CD4-positive, alpha-beta T cell treated with Interferon alpha-2 for 1 hour (primary cell): ENCODE data around the gene AP2A2.

Experiments
- DNase-seq, 2 donors: peaks; one replicate each; pipeline ENCODE4 v3.0.0-alpha.2; 2020 to 2022

The AP2A2 gene

DNA sequence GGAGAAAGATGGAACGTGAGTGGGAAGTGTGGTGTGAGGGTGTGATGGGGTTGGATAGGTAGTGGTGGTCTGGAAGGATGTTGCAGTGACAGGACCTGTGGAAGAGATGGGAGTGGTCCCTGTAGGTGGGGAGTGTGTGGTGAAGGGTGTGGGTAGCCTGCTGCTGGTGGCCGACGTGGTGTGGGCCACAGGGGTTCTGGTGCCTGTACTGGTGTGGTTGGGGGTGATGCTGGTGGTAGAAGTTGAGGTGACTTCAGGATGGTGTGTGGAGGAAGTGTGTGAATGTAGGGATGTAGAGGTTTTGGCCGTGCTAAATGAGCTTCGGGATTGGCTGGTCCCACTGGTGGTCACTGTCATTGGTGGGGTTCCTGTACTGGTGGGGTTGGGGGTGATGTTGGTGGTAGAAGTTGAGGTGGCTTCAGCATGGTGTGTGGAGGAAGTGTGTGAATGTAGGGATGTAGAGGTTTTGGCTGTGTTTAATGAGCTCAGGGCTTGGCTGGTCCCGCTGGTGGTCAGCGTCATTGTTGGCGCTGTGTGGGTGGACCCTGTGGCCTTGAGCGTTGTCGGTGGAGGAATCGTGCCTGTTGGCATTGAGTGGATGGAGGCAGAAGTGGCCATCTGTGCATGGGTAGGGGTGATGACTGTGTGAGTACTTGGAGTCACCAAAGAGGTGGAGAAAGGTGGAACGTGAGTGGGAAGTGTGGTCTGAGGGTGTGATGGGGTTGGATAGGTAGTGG lies 91.8 kb downstream of the AP2A2 start:
- DNase-seq: peak in 1 of 2 donors; percentile 7

DNA sequence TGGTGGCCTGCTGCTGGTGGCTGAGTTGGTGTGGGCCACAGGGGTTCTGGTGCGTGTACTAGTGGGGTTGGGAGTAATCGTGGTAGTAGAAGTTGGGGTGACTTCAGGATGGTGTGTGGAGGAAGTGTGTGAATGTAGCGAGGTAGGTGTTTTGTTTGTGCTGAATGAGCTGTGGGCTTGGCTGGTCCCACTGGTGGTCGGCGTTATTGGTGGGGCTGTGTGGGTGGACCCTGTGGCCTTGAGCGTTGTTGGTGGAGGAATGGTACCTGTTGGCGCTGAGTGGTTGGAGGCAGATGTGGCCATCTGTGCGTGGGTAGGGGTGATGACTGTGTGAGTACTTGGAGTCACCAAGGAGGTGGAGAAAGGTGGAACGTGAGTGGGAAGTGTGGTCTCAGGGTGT lies 92.4 kb downstream of the AP2A2 start:
- no peak for DNase-seq

DNA sequence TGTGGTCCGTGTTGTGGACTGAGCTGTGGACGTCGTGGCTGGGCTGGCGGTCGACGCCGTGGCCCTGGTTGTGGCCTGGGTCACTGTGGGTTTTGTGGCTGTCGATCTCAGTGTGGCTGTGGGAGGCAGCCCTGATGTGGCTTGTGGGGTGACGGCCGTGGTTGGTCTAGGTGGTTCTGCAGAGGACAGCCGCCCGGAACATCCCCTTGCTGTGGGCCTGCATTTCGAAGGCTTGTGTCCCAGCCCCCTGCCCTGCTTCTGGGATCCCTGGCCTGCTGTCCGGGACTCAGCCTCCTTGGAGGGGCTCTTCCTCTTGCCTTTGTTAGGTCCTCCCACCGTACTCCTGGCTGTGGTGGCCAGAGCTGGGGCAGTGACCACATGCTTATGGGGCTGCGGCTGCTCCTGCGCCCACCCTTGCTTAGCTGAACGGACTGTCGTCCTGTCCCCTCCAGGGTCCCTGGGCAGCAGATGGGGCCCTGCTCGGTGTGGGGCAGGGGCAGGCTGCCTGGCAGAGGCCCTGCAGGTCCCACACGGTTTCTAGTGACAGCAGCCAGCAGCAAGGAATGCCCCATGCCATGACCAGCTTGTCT lies 93.7 kb downstream of the AP2A2 start:
- no peak for DNase-seq

DNA sequence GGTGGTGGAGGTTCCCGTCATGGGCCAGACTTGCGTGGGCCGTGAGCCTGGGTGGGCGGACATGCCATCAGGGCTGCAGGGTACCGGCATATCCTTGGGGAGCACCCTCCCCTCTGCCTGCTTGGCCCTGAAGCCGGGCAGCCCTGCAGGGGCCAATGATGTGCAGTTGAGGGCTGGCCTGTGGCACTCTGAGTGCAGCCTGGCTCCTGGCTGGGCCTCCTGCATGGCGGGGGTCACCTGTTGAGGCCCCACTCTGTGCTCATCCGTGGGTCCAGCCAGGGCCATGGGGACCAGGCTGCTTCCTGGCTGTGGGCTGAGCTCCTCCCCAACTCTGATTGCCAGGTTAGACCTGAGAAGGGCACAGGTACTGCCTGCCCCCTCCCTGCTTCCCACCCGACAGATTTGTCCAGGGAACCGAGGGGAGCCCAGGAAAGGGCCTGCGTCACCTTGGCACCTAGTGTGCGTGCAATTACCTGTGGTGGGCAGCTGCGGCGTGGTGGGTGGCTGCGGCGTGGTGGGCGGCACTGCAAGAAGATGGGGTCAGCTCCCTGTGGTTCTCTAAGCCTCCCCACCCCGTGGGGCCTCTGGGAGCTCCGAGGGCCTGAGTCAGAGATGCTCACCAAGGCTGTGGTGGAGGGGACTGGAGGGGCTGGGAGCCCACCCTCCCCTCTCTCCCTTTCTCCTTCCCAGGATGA lies 94.7 kb downstream of the AP2A2 start:
- DNase-seq: no peak

DNA sequence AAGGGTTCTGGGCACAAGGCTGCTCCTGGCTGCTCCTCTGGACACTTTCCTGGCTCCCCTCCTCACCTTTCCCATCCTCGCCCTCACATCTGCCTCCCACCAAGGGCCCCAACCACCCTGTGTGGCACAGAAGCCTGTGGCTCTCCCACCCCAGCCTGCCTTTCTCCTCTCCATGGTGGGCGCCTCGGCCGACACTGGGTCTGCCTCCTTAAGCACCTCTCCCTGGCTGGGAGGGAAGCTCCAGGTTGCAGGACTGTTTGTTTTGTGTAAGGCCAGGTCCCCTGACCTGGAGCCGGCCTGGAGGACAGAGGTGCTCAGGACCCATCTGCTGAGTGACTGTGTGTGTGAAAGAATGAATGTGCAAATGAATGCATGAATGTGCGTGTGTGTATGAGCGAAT lies 96.7 kb downstream of the AP2A2 start:
- DNase-seq: no peak

DNA sequence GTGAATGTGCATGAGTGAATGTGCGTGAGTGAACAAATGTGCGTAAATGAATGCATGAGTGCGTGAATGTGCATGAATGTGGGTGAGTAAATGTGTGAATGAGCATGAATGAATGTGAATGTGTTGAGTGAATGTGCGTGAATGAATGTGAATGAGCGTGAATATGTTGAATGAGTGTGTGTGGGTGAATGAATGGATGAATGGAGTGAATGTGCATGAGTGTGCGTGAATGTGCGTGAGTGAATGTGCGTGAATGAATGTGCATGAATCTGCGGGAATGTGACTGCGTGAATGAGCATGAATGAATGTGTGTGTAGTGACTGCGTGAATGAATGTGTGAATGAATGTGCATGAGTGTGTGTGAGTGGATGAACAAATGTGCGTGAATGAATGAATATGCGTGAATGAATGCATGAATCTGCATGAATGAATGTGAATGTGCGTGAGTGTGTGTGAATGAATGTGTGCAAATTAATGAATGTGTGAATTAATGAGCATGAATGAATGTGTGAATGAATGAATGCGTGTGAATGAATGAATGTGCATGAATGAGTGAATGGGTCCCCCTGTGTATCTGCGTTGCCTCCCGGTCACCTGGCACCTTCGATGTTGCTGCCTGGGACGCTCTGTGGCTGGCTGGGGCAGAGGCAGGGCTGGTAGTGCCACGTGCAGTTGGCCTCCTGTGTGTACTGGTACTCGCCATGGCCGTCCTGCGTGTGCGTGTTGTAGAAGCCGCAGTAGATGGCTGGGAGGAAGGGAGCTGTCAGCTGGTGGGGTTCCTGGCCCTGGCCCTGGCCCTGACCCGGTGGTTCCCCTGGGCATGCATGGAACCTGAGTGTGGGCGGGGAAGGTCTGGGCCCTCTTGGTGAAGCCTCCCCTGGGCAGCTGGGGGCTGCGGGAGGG lies 97.5 kb downstream of the AP2A2 start:
- DNase-seq: no peak

DNA sequence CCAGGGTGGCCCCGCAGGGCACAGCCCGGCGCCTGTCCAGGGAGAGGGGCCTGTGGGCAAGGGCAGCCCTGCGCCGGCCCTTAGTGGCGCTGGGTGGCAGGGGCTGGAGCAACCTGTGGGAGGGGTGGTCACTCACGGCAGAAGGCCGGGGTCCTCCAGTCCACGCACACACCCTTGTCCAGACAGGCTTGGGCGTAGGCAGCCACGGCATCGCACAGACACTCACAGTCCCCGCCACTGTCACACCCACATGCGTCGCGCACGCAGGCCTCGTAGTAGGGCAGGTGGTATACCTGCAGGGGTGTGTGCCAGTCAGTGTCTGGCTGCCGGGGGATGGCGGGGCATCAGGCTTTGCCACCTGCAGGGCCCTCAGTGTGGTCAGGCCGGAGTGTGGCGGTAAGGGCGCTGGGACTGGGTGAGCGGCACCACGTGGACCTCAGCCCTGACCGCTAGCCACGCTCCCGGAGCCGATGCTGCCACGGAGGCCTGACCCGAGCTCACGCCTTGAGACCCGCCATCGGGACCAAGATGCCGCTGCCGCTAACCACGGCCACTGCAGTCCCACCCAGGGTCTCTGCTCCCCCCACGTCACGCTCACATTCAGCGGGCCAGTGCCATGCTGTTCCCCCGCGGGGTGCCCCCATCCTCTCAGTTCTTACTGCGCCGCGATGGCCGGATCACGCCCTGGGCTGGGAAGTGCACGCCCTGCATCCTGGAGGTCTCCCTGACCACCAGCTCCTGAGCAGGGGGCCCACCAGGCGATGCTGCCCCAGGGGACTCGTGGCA lies 98.3 kb downstream of the AP2A2 start:
- DNase-seq: no peak

DNA sequence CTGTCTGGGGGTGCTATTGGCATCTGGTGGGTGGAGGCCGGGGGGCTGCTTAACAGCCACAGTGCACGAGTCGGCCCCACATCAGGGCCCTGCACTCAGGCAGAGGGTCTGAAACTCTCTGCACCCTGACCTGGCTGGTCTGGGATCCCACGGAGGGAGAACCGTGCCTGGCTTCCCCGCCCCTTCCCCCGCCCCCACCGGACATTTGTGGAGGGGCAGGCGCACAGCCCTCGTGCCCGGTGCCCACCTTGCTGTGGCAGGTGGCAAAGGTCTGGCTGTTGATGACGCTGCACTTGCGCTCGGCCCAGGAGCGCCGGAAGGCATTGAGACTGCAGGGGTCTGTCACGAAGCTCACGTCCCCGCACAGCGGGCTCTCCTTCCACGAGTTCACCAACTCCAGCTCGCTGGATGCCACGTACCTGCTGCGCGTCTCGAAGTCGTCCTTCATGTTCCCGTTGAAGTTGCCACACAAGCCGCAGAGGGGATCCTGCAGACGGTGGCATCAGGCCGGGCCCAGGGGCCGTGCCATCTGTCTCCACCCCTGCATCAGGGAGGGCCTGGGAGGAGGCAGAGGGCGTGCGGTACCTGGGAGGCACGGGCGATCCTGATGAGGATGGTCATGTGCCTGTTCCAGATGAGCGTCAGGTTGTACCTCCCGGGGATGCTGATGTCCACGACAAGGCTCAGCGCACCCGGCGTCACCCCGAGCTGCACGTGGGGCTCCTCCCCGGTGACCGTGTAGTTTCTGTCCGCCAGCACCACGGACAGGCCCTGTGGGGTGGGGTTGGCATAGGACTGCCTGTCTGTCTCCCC lies 99.1 kb downstream of the AP2A2 start:
- no peak for DNase-seq

DNA sequence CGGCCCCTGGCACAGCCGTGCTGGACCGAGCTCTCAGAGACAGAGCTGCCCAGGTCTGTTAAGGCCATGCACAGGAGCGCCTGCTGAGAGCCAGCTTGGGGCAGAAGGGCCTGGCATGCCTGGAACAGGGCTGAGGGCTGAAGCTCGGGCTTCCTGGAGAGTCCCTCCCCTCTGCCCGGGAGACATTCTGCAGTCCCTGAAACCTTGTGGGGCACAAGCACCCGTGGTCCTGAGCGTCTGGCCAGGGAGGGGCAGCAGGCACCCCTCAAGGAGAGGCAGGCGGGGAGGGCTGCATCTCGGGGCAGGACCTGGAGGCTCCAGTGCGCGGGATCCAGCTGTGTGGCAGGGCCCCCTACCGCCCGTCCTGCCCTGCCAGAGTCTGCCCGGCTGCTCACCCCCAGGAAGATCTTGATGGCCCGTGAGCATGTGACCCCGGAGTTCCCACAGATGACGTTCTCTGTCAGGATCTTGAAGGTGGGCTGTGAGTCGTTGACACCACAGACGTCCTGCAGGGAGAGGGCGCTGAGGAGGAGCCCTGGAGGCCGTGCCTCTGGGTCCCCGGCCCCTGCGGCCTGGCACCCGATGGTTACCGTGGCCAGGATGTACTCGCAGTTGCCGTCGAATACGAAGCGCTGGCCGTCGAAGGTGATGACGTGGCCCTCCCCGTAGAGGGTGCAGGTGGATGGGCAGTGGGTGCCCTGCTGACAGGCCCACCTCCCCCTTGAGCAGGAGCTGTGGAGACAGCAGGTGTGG lies 99.9 kb downstream of the AP2A2 start:
- DNase-seq: no peak

DNA sequence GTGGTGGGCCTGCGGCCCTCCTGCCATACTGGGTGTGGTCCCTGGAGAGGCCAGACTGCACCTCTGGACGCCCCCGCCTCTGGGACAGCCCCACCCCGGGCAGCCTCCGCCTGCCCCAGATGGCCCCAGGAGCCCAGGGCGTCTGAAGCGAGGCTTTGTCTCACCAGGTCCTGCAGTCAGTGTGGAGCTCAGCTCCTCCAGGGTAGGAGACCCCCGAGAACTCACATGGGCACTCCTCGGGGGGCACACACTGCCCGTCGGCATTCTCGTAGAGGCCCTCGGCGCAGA lies 100.4 kb downstream of the AP2A2 start:
- no peak for DNase-seq

DNA sequence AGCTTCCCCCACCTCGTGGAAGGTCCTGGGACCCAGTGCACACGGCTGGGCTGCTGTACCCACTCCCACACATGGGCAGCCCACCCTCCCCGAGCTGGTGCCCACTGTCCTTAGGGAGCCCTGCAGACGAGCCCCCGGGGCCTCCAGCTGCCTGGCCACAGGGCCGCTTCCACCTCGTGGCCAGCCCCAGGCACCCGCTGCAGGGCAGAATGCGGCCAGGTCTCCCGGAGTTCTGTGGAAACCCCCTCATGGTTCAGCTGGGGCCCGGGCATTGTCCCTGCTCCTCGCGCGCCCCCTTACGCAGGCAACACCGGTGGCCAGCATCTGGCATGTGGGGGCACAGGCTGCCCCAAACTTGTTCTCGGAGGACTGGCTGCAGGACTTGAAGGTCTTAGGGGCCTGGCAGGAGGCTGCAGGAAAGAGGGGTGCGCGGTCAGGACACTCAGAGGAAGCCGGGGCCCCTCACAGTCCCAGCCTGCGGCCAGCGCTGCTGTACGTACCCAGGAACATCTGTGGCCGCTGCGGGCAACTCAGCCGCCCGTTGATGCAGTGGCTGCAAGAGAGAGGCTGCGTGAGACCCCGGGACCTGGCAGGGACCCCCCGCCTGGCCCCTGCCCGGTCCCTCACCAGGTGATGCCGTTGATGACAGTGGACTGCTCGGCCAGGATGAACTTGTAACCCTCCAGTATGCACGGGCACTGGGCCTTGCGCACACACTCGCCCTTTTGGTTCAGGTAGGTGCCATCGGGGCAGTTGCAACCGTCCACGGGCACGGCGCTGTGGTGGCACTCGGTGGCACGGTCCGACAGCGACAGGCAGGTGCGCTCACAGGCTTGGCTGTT lies 101.2 kb downstream of the AP2A2 start:
- DNase-seq: no peak

DNA sequence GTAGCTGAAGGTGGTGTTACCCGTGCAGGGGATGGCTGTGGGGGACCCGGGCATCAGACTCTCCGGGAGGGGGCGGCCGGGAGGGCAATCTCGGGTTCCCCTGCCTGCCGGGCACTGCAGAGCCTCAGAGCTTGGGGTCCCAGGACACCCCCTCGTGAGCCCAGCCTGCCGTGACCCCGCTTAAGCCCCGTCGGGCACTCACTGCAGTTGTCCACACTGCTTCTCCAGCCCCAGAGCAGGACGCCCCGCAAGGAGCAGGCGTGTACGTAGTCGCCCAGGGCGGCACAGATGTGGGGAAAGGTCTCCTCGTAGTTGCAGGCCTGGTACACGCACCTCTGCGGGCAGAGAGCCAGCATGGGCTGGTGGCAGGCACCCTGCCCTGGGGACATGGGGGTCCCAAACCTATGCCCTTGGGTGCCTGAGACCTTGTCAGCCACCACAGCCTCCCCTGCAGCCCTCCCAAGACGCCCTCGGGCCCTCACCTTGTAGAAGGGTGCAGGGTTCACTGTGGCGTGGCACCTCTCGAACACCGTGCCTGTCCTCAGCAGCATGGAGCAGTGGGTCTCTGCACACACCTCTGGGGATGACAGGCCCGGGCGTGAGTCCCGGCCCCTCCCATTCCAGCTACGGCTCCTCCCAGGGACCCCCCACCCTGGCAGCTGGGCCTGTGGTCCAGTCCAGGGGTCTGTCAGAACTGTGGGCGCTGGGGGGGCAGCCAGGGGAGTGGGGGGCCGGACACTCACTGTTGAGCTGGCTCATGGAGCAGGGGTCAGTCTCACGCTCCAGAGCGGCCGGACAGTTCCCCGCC lies 102.0 kb downstream of the AP2A2 start:
- DNase-seq: no peak

DNA sequence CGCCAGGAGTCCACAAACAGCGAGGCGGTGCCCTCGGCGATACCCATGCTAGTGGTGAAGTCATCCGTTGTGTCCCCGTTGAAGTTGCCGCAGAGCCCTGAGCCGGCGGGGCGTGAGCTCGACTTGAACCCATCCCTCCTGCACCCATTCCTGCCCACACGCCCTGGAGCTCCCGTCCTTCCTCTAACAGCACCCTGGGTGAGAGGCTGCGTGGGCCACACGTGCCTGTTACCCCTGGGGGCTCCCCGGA lies 102.5 kb downstream of the AP2A2 start:
- no peak for DNase-seq

DNA sequence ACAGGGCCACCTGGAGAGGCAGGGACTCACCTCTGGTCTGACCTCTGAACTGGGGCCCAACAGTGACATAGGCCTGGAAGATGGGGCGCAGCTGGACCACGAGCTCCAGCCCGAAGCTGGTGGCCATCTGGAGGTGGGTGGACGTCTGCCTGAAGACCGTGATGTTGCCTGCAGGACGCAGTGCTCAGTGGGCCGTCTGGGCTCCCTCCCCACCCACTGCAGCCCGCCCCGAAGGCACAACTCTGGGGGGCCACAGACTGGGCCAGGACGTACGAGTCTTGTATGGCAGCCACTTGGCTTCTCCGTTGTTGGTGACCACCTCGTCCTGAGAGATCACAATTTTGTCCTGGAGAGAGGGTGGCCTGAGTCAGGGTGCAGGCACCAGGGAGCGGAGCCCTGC lies 102.9 kb downstream of the AP2A2 start:
- DNase-seq: no peak

DNA sequence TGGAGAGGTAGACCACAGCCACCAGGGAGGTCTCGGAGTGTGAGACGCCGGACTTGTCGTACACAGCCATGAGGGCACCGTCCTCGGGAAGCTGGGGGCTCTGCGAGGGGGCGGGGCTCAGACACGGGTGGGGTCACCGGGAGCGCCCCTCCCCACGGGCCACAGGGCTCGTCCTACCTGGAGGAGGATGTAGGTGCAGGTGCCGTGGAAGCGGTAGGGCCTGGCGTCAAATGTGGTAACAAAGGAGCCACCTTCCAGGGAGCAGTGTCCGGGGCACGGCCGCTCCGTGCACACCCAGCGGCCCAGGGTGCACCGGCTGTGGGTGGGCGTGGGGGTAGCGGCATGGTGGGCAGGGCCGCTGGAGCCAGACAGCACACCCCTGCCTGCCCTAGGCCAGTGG lies 103.4 kb downstream of the AP2A2 start:
- DNase-seq: no peak

DNA sequence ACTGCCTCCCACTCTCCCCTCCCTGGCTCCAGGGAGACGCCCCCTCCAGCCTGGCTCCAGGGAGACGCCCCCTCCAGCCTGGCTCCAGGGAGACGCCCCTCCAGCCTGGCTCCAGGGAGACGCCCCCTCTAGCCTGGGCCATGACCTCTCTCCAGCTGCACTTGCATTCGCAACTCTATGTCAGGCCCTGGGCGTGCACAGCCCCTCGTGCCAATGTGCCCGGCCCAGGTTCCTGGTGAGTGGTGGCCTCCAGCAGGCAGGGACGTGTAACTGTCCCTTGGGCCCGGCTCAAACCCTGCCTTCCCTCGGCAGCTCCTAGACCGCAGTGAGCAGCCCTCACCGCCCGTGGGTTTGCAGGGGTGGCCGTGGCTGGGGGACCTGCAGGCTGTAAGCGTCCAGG lies 104.0 kb downstream of the AP2A2 start:
- DNase-seq: no peak

DNA sequence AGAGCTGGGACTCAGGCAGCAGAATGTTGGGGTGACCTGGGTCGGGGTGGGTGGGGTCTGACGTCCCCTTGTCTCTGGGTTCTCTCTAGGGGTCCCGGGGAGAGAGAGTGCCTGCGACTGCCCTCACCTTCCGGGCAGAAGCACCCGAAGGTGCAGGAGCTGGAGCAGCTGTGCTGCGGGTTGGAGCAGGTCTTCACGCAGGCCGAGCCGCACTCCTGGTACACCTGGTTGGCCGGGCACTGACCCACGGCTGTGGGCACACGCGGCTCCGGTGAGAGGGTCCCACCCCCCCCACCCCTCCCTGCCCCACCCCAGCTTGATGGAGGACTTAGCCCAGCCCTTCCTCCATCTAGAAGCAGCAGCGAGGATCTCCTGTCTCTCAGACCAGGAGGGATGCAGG lies 104.4 kb downstream of the AP2A2 start:
- no peak for DNase-seq

DNA sequence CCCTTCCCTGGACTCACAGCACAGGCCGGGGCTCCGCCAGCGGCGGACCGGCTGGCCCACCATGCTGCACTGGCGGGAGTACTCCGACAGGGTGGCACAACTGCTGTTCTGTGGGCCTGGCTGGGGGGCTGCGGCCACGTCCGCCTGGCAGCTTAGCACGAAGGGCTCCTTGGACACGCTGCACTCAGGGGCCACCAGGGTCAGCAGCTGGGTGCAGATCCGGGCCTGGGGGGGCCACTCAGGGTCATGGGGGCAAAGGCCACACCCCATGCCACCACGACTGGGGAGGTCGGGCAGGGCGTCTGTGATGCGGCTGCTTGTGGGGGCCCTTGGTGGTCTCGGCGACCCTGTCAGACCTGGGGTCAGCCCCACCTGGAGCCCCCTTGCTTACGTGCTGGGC lies 104.9 kb downstream of the AP2A2 start:
- DNase-seq: no peak

DNA sequence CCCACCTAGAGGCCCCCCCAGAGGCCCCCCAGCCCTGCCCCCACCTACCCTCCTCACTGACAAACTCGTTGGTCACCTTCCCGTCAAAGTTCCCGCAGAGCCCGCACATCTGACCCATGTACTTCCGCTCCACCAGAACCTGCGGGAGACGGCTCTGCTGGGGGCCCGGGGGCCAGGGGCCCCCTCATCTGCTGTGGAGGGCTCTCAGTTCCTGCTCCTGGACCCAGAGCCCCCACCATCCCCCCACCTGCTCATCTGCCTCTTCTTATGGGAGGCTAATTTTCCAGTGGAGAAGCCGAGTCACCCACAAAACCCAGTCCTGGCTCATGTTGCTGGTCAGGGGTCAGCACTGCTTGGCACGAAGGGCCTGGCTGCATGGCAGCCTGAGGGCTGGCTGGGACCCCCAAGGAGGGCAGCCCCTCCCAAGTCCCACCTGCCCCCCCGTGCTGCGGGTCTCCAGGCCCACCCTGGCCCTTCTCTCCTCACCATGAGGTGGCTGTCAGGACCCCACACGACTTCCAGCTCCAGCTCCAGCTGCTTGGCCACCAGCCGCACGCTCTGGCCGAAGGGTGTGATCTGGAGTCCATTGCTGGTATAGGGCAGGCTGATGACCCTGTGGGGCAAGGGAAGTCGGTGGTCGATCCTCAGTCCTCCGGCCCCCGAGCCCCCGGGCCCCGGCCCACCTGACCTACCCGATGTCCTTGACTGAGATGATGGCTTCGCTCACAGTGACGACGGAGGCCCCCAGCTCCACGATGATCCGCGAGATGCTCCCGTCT lies 105.6 kb downstream of the AP2A2 start:
- no peak for DNase-seq
